Muscle layer of duodenum (tissue), 2 donors: ENCODE measurements around the gene ZNF282.
A peak's percentile ranks its signal among the peaks of the same experiment; 100 is the strongest.

Experiments used
- H3K27ac ChIP-seq: one replicate; pipeline ENCODE4 v1.7.0; 2013; ENCODE audit warnings: mild to moderate bottlenecking, low read length
- H3K27me3 ChIP-seq: one replicate; pipeline ENCODE4 v1.7.0; 2013; ENCODE audit warnings: low read depth, mild to moderate bottlenecking, control low read depth, low read length
- H3K36me3 ChIP-seq, 2 donors: one replicate each; pipeline ENCODE4 v1.7.0; 2013; ENCODE audit warnings: low read length in 2 of 2, control low read depth in 1 of 2, mild to moderate bottlenecking in 1 of 2; ENCODE audit not compliant: insufficient read depth in 2 of 2, control insufficient read depth in 1 of 2
- H3K4me1 ChIP-seq, 2 donors: one replicate each; pipeline ENCODE4 v1.7.0; 2013; ENCODE audit warnings: low read length in 2 of 2, mild to moderate bottlenecking in 2 of 2, control low read depth in 1 of 2, moderate library complexity in 1 of 2; ENCODE audit not compliant: insufficient read depth in 2 of 2, control insufficient read depth in 1 of 2
- H3K4me3 ChIP-seq, 2 donors: one replicate each; pipeline ENCODE4 v1.7.0; 2013; ENCODE audit warnings: low read length in 2 of 2, low read depth in 1 of 2, mild to moderate bottlenecking in 1 of 2
- H3K9me3 ChIP-seq, 2 donors: one replicate each; pipeline ENCODE4 v1.7.0; 2013; ENCODE audit warnings: low read length in 2 of 2, control low read depth in 1 of 2, mild to moderate bottlenecking in 1 of 2; ENCODE audit not compliant: control insufficient read depth in 1 of 2
- donor health status: healthy.

The ZNF282 gene

GRCh38 chr7:149196151-149196704 lies 882 bp downstream of the ZNF282 start:
- no peaks in the 10 kb centered on the region for H3K27me3 ChIP-seq
- no peaks in the 10 kb centered on the region for H3K9me3 ChIP-seq
- peaks cover 3 to 18% of the 10 kb centered on the region in 2 donors for H3K4me1 ChIP-seq
- peak overlapping the region; percentile 82 for H3K27ac ChIP-seq
- H3K36me3 ChIP-seq: peaks cover 25% of the 10 kb centered on the region in 2 donors
- peak overlapping the region; percentile 70 to 89 for H3K4me3 ChIP-seq

- H3K9me3 ChIP-seq: no peaks in the 10 kb centered on the region
- peak overlapping the region; percentile 70 to 89 for H3K4me3 ChIP-seq
- peaks cover 3 to 18% of the 10 kb centered on the region in 2 donors for H3K4me1 ChIP-seq
- peak overlapping the region; percentile 82 for H3K27ac ChIP-seq
- peaks cover 26 to 30% of the 10 kb centered on the region in 2 donors for H3K36me3 ChIP-seq
- no peaks in the 10 kb centered on the region for H3K27me3 ChIP-seq
Measured at GRCh38 chr7:149196705-149197171, 1.4 kb downstream of the ZNF282 start.

- H3K4me3 ChIP-seq: no peak overlapping the region
Measured at GRCh38 chr7:149197675-149198074, 2.3 kb downstream of the ZNF282 start.

GRCh38 chr7:149198161-149198816 lies 2.9 kb downstream of the ZNF282 start:
- H3K4me3 ChIP-seq: no peak overlapping the region
- H3K4me1 ChIP-seq: peaks cover 3 to 18% of the 10 kb centered on the region in 2 donors

More at GRCh38 chr7:149197675-149198074, 2.3 kb downstream of the ZNF282 start:
- H3K27me3 ChIP-seq: no peaks in the 10 kb centered on the region
- peaks cover 27 to 32% of the 10 kb centered on the region in 2 donors for H3K36me3 ChIP-seq
- H3K9me3 ChIP-seq: no peaks in the 10 kb centered on the region
- no peak overlapping the region for H3K27ac ChIP-seq
- peaks cover 3 to 18% of the 10 kb centered on the region in 2 donors for H3K4me1 ChIP-seq

GRCh38 chr7:149199234-149199995 lies 4.1 kb downstream of the ZNF282 start:
- H3K27ac ChIP-seq: no peak overlapping the region
- peaks cover 3 to 18% of the 10 kb centered on the region in 2 donors for H3K4me1 ChIP-seq
- no peaks in the 10 kb centered on the region for H3K9me3 ChIP-seq
- no peak overlapping the region for H3K4me3 ChIP-seq
- no peaks in the 10 kb centered on the region for H3K27me3 ChIP-seq
- H3K36me3 ChIP-seq: peaks cover 34 to 49% of the 10 kb centered on the region in 2 donors

More at GRCh38 chr7:149198161-149198816, 2.9 kb downstream of the ZNF282 start:
- Histone ChIP-seq H3K27ac (no peak overlapping the region), H3K27me3 (no peaks in the 10 kb centered on the region), H3K36me3 (peaks cover 30 to 38% of the 10 kb centered on the region in 2 donors), H3K9me3 (no peaks in the 10 kb centered on the region)

DNA sequence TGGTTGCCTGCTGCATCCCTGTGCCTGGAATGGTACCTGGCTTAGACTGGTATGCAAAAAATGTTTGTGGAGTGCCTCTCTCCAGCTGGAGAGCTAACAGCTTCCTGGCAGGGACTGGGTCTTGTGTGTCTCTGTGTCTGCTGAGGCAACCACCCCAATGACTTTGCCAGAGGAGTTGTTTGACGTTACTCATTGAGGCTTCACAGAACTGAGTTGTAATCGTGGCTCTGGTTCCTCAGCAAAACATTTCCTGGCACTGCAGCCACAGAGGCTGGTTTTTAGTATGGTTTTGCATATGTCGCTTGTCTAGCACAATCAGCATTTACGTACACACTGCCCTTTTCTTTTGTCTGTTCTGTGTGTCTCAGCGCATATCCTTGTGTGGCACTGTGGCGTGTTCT lies 7.5 kb downstream of the ZNF282 start:
- Histone ChIP-seq H3K9me3 (no peaks in the 10 kb centered on the region), H3K27me3 (no peaks in the 10 kb centered on the region), H3K36me3 (peaks cover 54 to 72% of the 10 kb centered on the region in 2 donors), H3K27ac (no peak overlapping the region), H3K4me3 (no peak overlapping the region), H3K4me1 (no peaks in the 10 kb centered on the region)

GRCh38 chr7:149205690-149206381 lies 10.5 kb downstream of the ZNF282 start:
- Histone ChIP-seq H3K36me3 (peaks cover 55 to 76% of the 10 kb centered on the region in 2 donors), H3K27me3 (no peaks in the 10 kb centered on the region), H3K9me3 (no peaks in the 10 kb centered on the region), H3K4me3 (no peak overlapping the region), H3K27ac (no peak overlapping the region), H3K4me1 (no peaks in the 10 kb centered on the region)

DNA sequence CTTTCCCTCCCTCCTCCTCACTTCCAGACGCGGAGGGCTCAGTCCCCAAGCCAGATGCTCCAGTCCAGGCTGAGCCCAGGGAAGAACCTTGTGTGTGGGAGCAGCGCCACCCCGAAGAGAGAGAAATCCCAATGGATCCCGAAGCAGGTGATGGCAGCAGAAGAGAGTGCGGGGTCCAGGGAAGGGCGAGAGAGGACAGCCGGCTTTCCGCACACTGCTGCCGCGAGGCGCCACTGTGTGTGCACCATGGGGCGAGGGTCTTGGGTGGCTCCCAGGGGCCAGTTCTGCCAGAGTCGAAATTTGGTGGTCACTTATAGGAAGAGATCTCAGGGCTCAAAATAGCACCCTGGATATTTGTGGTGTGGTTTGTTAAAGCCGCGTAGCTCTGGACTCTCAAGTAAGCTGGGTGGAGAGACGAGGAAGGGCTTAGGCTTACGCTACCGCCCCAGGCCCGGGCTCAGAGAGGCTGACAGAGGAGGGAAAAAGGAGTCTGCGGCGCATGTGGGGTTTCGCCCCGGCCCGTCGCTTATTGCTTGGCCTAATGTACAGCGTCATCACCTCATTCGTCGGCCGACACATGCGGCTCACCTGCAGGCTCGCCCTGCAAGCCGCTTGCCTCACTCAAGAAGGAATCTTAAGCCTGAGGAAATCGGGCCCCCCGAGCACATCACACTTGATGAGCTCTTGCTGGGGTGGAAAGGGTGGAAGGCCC lies 12.1 kb downstream of the ZNF282 start:
- Histone ChIP-seq H3K36me3 (peaks cover 63 to 81% of the 10 kb centered on the region in 2 donors), H3K27ac (no peak overlapping the region), H3K27me3 (no peaks in the 10 kb centered on the region)

GRCh38 chr7:149209518-149210269 lies 14.3 kb downstream of the ZNF282 start:
- Histone ChIP-seq H3K36me3 (peaks cover 73 to 85% of the 10 kb centered on the region in 2 donors), H3K4me3 (no peak overlapping the region), H3K27me3 (no peaks in the 10 kb centered on the region), H3K27ac (no peak overlapping the region), H3K4me1 (no peaks in the 10 kb centered on the region), H3K9me3 (no peaks in the 10 kb centered on the region)

More for the DNA sequence above, 12.1 kb downstream of the ZNF282 start:
- no peaks in the 10 kb centered on the region for H3K9me3 ChIP-seq
- H3K4me1 ChIP-seq: no peaks in the 10 kb centered on the region
- H3K4me3 ChIP-seq: no peak overlapping the region

- no peak overlapping the region for H3K4me3 ChIP-seq
- no peaks in the 10 kb centered on the region for H3K4me1 ChIP-seq
- H3K9me3 ChIP-seq: no peaks in the 10 kb centered on the region
- peaks cover 79 to 93% of the 10 kb centered on the region in 2 donors for H3K36me3 ChIP-seq
- no peaks in the 10 kb centered on the region for H3K27me3 ChIP-seq
- H3K27ac ChIP-seq: no peak overlapping the region
Measured at GRCh38 chr7:149210551-149210950, 15.2 kb downstream of the ZNF282 start.
